RWPE1 (cell line): ENCODE data around the gene NRN1.

Source experiments
- CTCF ChIA-PET: fragments of 350-600 bp; sonication (Branson Sonifier 250); formaldehyde crosslinking; extraction: SDS; loops from one replicate; lab custom pipeline; 2021; lab: Yijun Ruan, JAX
- POLR2A ChIA-PET: fragments of 400-600 bp; formaldehyde crosslinking; extraction: SDS; loops from one replicate; lab custom pipeline; 2020; ENCODE audit warnings: antibody characterized with exemption; ENCODE audit not compliant: low non-redundant PET; lab: Yijun Ruan, JAX
- DNase-seq: peaks from one replicate; pipeline ENCODE4 v3.0.0; 2012; ENCODE audit warnings: low spot score
- H3K27ac ChIP-seq: fragments of 450-650 bp; 2 replicates; pipeline ENCODE4 v1.5.1; 2017
- CTCF ChIP-seq: fragments of 450-650 bp; conservative IDR thresholded peaks from 2 replicates; pipeline ENCODE4 v1.5.1; 2017; ENCODE audit warnings: low read depth, mild to moderate bottlenecking

Gene NRN1

GRCh38 chr6:6007366-6008088, 802 bp upstream of the NRN1 start:
- no peak for DNase-seq
- ChIA-PET CTCF (interaction anchor here (0.6 to 1.4 kb wide), 5 partner anchors 10 to 585 kb away, joined by 3 to 7 read pairs (median 3); no protein-coding TSS in a partner anchor), POLR2A (interaction anchor here (0.7 to 1.0 kb wide), 2 partner anchors 536 to 705 kb away, joined by 4 read pairs; no protein-coding TSS in a partner anchor)
- no peak overlapping the region for H3K27ac ChIP-seq
- no peak for TF ChIP-seq CTCF

- DNase-seq, result no peak
- no peak overlapping the region for H3K27ac ChIP-seq
- CTCF ChIA-PET, result no interaction called here
- POLR2A ChIA-PET, result no interaction called here
- TF ChIP-seq CTCF, result no peak
These were observed 708 bp downstream of the NRN1 start for GRCh38 chr6:6006006-6006427.

GRCh38 chr6:6005051-6006005, 1.4 kb downstream of the NRN1 start:
- no peak for TF ChIP-seq CTCF
- ChIA-PET POLR2A (no interaction called here), CTCF (no interaction called here)
- DNase-seq, result no peak
- H3K27ac ChIP-seq, result no peak overlapping the region

- TF ChIP-seq CTCF, result no peak
- ChIA-PET CTCF (no interaction called here), POLR2A (no interaction called here)
- H3K27ac ChIP-seq, result no peak overlapping the region
- DNase-seq, result no peak
These were observed 2.2 kb downstream of the NRN1 start for GRCh38 chr6:6004390-6004995.

GRCh38 chr6:6003621-6004366, 2.9 kb downstream of the NRN1 start:
- no peak overlapping the region for H3K27ac ChIP-seq
- DNase-seq, result no peak
- CTCF ChIA-PET, result no interaction called here
- POLR2A ChIA-PET, result no interaction called here
- no peak for TF ChIP-seq CTCF
